Liver (tissue), 9 donors: Measurements from ENCODE around the gene RBM20. TPM values are rescaled to one million over a fixed set of nuclear protein-coding genes. Genes with fewer than 3 reads are reported as not detected.

Experiments
- DNase-seq: peaks from one replicate; pipeline ENCODE4 v3.0.0-alpha.2; 2017; ENCODE audit warnings: low spot score
- H3K27ac ChIP-seq, 2 donors: one replicate each; pipeline ENCODE4 v1.7.0; 2013; ENCODE audit warnings: inconsistent platforms in 2 of 2, low read length in 2 of 2, control low read depth in 1 of 2, low read depth in 1 of 2, mild to moderate bottlenecking in 1 of 2
- H3K27me3 ChIP-seq, 4 donors: one replicate each; pipeline versions ENCODE4 v1.6.1 to v1.7.0; 2013; ENCODE audit warnings: low read length in 3 of 4, inconsistent platforms in 1 of 4, mild to moderate bottlenecking in 1 of 4, moderate library complexity in 1 of 4; ENCODE audit not compliant: control insufficient read depth in 4 of 4, insufficient read depth in 4 of 4
- H3K36me3 ChIP-seq, 4 donors: one replicate each; pipeline versions ENCODE4 v1.6.1 to v1.7.0; 2013; ENCODE audit warnings: low read length in 3 of 4, mild to moderate bottlenecking in 3 of 4, low read depth in 1 of 4, moderate library complexity in 1 of 4; ENCODE audit not compliant: control insufficient read depth in 4 of 4, insufficient read depth in 3 of 4
- H3K4me1 ChIP-seq, 4 donors: one replicate each; pipeline versions ENCODE4 v1.6.1 to v1.7.0; 2013; ENCODE audit warnings: low read length in 3 of 4, mild to moderate bottlenecking in 3 of 4, moderate library complexity in 1 of 4; ENCODE audit not compliant: control insufficient read depth in 4 of 4, insufficient read depth in 4 of 4
- H3K4me3 ChIP-seq, 3 donors: one replicate each; pipeline versions ENCODE4 v1.6.1 to v1.7.0; 2013; ENCODE audit warnings: low read length in 3 of 3, control low read depth in 1 of 3, low read depth in 1 of 3, mild to moderate bottlenecking in 1 of 3
- H3K9ac ChIP-seq, 2 donors: one replicate each; pipeline ENCODE4 v1.7.0; 2013; ENCODE audit warnings: low read length in 2 of 2, mild to moderate bottlenecking in 2 of 2, moderate library complexity in 2 of 2, control low read depth in 1 of 2, low read depth in 1 of 2
- H3K9me3 ChIP-seq, 4 donors: one replicate each; pipeline versions ENCODE4 v1.6.1 to v1.7.0; 2013; ENCODE audit warnings: low read length in 3 of 4; ENCODE audit not compliant: control insufficient read depth in 4 of 4
- ATF3 ChIP-seq: IDR thresholded peaks from 2 replicates; pipeline ENCODE4 v1.6.1; 2016; ENCODE audit warnings: antibody characterized with exemption
- CTCF ChIP-seq: fragments of 150-350 bp; IDR thresholded peaks from 2 replicates; pipeline ENCODE4 v1.5.1; 2017; ENCODE audit warnings: improper control_type of control experiment, low read depth, low read length; ENCODE audit not compliant: missing input control
- EGR1 ChIP-seq, 2 donors: IDR thresholded peaks; 2 replicates each; pipeline ENCODE4 v1.6.1; 2016 to 2018; ENCODE audit warnings: antibody characterized with exemption in 2 of 2, low read depth in 2 of 2
- FOXA1 ChIP-seq: IDR thresholded peaks from 2 replicates; pipeline ENCODE4 v1.6.1; 2016; ENCODE audit warnings: antibody characterized with exemption
- FOXA2 ChIP-seq: IDR thresholded peaks from 2 replicates; pipeline ENCODE4 v1.6.1; 2016; ENCODE audit warnings: antibody characterized with exemption
- GABPA ChIP-seq, 2 donors: IDR thresholded peaks in 1 of 2; conservative IDR thresholded peaks in 1 of 2; 2 replicates each; pipeline ENCODE4 v1.6.1; 2016; ENCODE audit warnings: antibody characterized with exemption in 2 of 2, mild to moderate bottlenecking in 1 of 2, moderate library complexity in 1 of 2
- HNF4A ChIP-seq, 2 donors: conservative IDR thresholded peaks; 2 replicates each; pipeline ENCODE4 v1.6.1; 2016; ENCODE audit warnings: antibody characterized with exemption in 2 of 2, mild to moderate bottlenecking in 2 of 2
- HNF4G ChIP-seq: IDR thresholded peaks from 2 replicates; pipeline ENCODE4 v1.6.1; 2016; ENCODE audit warnings: antibody characterized with exemption
- JUND ChIP-seq, 2 donors: IDR thresholded peaks; 2 replicates each; pipeline ENCODE4 v1.6.1; 2016; ENCODE audit warnings: antibody characterized with exemption in 2 of 2
- MAX ChIP-seq: IDR thresholded peaks from 2 replicates; pipeline ENCODE4 v1.6.1; 2016; ENCODE audit warnings: antibody characterized with exemption
- NR2F2 ChIP-seq: IDR thresholded peaks from 2 replicates; pipeline ENCODE4 v1.6.1; 2016; ENCODE audit warnings: antibody characterized with exemption
- RAD21 ChIP-seq, 2 donors: IDR thresholded peaks; 2 replicates each; pipeline ENCODE4 v1.6.1; 2016; ENCODE audit warnings: antibody characterized with exemption in 2 of 2, mild to moderate bottlenecking in 2 of 2
- REST ChIP-seq: IDR thresholded peaks from 2 replicates; pipeline ENCODE4 v1.6.1; 2016; ENCODE audit warnings: antibody characterized with exemption, mild to moderate bottlenecking
- RXRA ChIP-seq, 2 donors: IDR thresholded peaks; 2 replicates each; pipeline ENCODE4 v1.6.1; 2017 to 2018; ENCODE audit warnings: antibody characterized with exemption in 2 of 2, mild to moderate bottlenecking in 1 of 2
- SP1 ChIP-seq: IDR thresholded peaks from 2 replicates; pipeline ENCODE4 v1.6.1; 2018; ENCODE audit warnings: antibody characterized with exemption, mild to moderate bottlenecking
- TAF1 ChIP-seq: conservative IDR thresholded peaks from 2 replicates; pipeline ENCODE4 v1.6.1; 2016; ENCODE audit warnings: antibody characterized with exemption, mild to moderate bottlenecking
- YY1 ChIP-seq: IDR thresholded peaks from 2 replicates; pipeline ENCODE4 v1.6.1; 2016; ENCODE audit warnings: antibody characterized with exemption, mild to moderate bottlenecking
- ZBTB33 ChIP-seq: IDR thresholded peaks from 2 replicates; pipeline ENCODE4 v1.6.1; 2016; ENCODE audit warnings: antibody characterized with exemption
- WGBS: extraction: QIAGEN DNeasy Blood & Tissue Kit; methylation state at CpG from one replicate; pipeline ENCODE4 v1.1.7; 2013; 5-methylcytosine and 5-hydroxymethylcytosine counted together
- polyA plus RNA-seq, 2 donors: library from polyadenylated mRNA; stranded (reverse) in 1 of 2; unstranded in 1 of 2; fragments of 200-250 nt in 1 of 2; fragments of >200 nt in 1 of 2; fragmentation: Nextera tagmentation in 1 of 2; extraction: Ambion mirVana in 1 of 2; gene quantifications; one replicate each; pipeline versions ENCODE4 v1.2.1 to v1.2.3, GENCODE V29; 2013 to 2015
- total RNA-seq, 2 donors: library from RNA; depleted of rRNA; stranded (reverse); fragments of >200 nt; gene quantifications; one replicate each; pipeline ENCODE4 v1.2.3, GENCODE V29; 2014
- donor health status: healthy.
- donor health status: healthy.
- donor health status: healthy.
- donor health status: healthy.
- donor health status: healthy.

The RBM20 gene
- total and polyA plus RNA-seq, 4 donors: 0.03 to 0.08 (median 0.05) TPM; not detected in 1

- H3K4me1 ChIP-seq: no peaks in the 10 kb centered on the region
- no peak overlapping the region for H3K9ac ChIP-seq
- H3K9me3 ChIP-seq: no peaks in the 10 kb centered on the region
- DNase-seq: no peak
- H3K27ac ChIP-seq: no peak overlapping the region
- H3K4me3 ChIP-seq: no peak overlapping the region
- WGBS: 89% methylated on average over 6 of the region's 6 CpGs
- TF ChIP-seq TAF1 (no peak), SP1 (no peak), HNF4G (no peak), FOXA1 (no peak), RAD21 (IDR thresholded peaks at IDR 0.05) (no peak), GABPA (IDR thresholded peaks at IDR 0.05 in 1 of 2, conservative IDR thresholded peaks at IDR 0.05 in 1 of 2) (no peak), NR2F2 (no peak), YY1 (no peak), REST (no peak), ZBTB33 (no peak), FOXA2 (no peak), JUND (IDR thresholded peaks at IDR 0.05) (no peak), HNF4A (conservative IDR thresholded peaks at IDR 0.05) (no peak), EGR1 (IDR thresholded peaks at IDR 0.05; ENCODE audit: low read depth in 2 of 2) (no peak), CTCF (no peak), RXRA (IDR thresholded peaks at IDR 0.05) (no peak), MAX (no peak), ATF3 (no peak)
- H3K36me3 ChIP-seq: no peaks in the 10 kb centered on the region
- H3K27me3 ChIP-seq: no peaks in the 10 kb centered on the region
These were observed 18.7 kb upstream of the RBM20 start for GRCh38 chr10:110625356-110625894.
